Measurements from ENCODE around the gene EFCAB12.

DNA sequence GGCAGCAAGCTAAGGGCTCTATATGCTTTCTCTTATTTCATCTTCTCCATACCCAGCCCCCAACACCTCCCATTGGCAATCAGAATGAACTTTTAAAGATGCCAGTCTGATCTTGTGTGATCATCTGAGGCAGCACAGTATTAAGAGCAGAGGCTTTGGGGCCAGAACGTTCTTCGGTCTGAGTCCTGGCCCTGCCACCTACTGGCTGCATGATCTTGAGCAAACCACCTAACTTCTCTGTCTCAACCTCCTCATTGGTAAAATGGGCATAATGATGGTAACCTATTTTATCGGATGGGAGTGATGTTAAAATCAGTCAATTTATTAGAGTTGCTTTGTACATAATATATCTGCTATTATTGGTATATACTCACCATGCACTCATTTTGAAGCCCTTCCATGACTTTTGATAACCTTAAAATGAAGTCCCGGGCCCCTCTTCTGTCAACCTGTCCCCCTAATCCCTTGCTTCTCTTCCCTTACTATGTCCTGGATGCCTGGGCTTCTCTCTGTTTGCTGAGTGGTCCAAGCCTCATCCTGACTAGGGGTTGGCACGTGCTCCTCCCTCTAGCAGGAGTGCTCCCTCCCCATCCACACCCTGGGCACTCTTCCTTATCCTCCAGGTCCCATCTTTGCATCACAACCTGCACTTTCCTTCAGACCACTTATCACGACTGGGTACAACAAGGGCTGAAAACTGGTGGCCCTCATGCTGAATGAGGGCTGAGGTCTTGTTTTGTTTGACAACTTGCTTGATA, 6.3 kb downstream of the EFCAB12 start:
- TF ChIP-seq, protein P1, sequence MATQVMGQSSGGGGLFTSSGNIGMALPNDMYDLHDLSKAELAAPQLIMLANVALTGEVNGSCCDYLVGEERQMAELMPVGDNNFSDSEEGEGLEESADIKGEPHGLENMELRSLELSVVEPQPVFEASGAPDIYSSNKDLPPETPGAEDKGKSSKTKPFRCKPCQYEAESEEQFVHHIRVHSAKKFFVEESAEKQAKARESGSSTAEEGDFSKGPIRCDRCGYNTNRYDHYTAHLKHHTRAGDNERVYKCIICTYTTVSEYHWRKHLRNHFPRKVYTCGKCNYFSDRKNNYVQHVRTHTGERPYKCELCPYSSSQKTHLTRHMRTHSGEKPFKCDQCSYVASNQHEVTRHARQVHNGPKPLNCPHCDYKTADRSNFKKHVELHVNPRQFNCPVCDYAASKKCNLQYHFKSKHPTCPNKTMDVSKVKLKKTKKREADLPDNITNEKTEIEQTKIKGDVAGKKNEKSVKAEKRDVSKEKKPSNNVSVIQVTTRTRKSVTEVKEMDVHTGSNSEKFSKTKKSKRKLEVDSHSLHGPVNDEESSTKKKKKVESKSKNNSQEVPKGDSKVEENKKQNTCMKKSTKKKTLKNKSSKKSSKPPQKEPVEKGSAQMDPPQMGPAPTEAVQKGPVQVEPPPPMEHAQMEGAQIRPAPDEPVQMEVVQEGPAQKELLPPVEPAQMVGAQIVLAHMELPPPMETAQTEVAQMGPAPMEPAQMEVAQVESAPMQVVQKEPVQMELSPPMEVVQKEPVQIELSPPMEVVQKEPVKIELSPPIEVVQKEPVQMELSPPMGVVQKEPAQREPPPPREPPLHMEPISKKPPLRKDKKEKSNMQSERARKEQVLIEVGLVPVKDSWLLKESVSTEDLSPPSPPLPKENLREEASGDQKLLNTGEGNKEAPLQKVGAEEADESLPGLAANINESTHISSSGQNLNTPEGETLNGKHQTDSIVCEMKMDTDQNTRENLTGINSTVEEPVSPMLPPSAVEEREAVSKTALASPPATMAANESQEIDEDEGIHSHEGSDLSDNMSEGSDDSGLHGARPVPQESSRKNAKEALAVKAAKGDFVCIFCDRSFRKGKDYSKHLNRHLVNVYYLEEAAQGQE (IDR thresholded peaks at IDR 0.05; ENCODE audit: insufficient read depth in 1 of 2, low read depth in 2 of 2, low read length in 2 of 2): no peak
- TF ChIP-seq POLR2AphosphoS5 (IDR thresholded peaks at IDR 0.05; ENCODE audit: low read depth, low read length) (no peak), SIN3A (IDR thresholded peaks at IDR 0.05; ENCODE audit: borderline replicate concordance, insufficient read depth, low read length) (no peak), TAF1 (IDR thresholded peaks at IDR 0.05; ENCODE audit: borderline replicate concordance, insufficient read depth, low read length) (no peak), FOXP2 (optimal IDR thresholded peaks at IDR 0.05; ENCODE audit: borderline replicate concordance, extremely low read depth, extremely low read length, insufficient read depth) (no peak)
